HEK293T (cell line): ENCODE measurements around the gene CHD6.

Source experiments
- CTCF ChIA-PET: fragments of 350-600 bp; formaldehyde crosslinking; extraction: SDS; loops from one replicate; lab custom pipeline; 2021; ENCODE audit warnings: antibody characterized with exemption, inconsistent platforms; lab: Yijun Ruan, JAX
- POLR2A ChIA-PET: fragments of 350-600 bp; formaldehyde crosslinking; extraction: SDS; loops from one replicate; lab custom pipeline; 2020; ENCODE audit warnings: antibody characterized with exemption, inconsistent platforms; lab: Yijun Ruan, JAX
- DNase-seq: peaks from one replicate; pipeline ENCODE4 v3.0.0; 2012; ENCODE audit warnings: mixed read lengths; ENCODE audit errors: extremely low spot score
- ARNT ChIP-seq: fragments of 450-650 bp; IDR thresholded peaks from 2 replicates; pipeline ENCODE4 v1.6.1; 2017; ENCODE audit warnings: mild to moderate bottlenecking
- BHLHE40 ChIP-seq: fragments of 450-650 bp; IDR thresholded peaks from 2 replicates; pipeline ENCODE4 v1.6.1; 2016; ENCODE audit warnings: mild to moderate bottlenecking, moderate library complexity, borderline replicate concordance
- CTBP1 ChIP-seq: fragments of 450-650 bp; IDR thresholded peaks from 2 replicates; pipeline ENCODE4 v1.6.1; 2016; ENCODE audit warnings: borderline replicate concordance
- ELF4 ChIP-seq: fragments of 450-650 bp; IDR thresholded peaks from 2 replicates; pipeline ENCODE4 v1.6.1; 2017; ENCODE audit warnings: antibody characterized with exemption
- FOXA1 ChIP-seq: fragments of 450-650 bp; IDR thresholded peaks from 2 replicates; pipeline ENCODE4 v1.6.1; 2016; ENCODE audit warnings: mild to moderate bottlenecking
- FOXK2 ChIP-seq: fragments of 450-650 bp; IDR thresholded peaks from 2 replicates; pipeline ENCODE4 v1.6.1; 2016; ENCODE audit warnings: mild to moderate bottlenecking
- FOXM1 ChIP-seq: fragments of 450-650 bp; IDR thresholded peaks from 2 replicates; pipeline ENCODE4 v1.6.1; 2017; ENCODE audit warnings: mild to moderate bottlenecking, borderline replicate concordance
- HDGF ChIP-seq: fragments of 450-650 bp; IDR thresholded peaks from 2 replicates; pipeline ENCODE4 v1.6.1; 2017; ENCODE audit warnings: antibody characterized with exemption, borderline replicate concordance
- L3MBTL2 ChIP-seq: fragments of 450-650 bp; conservative IDR thresholded peaks from 2 replicates; pipeline ENCODE4 v1.6.1; 2016; ENCODE audit warnings: mild to moderate bottlenecking
- LEF1 ChIP-seq: fragments of 450-650 bp; IDR thresholded peaks from 2 replicates; pipeline ENCODE4 v1.6.1; 2017; ENCODE audit warnings: mild to moderate bottlenecking, borderline replicate concordance
- NFRKB ChIP-seq: fragments of 450-650 bp; IDR thresholded peaks from 2 replicates; pipeline ENCODE4 v1.6.1; 2016; ENCODE audit warnings: mild to moderate bottlenecking, moderate library complexity
- SP1 ChIP-seq: fragments of 450-650 bp; IDR thresholded peaks from 2 replicates; pipeline ENCODE4 v1.6.1; 2017
- SUZ12 ChIP-seq: fragments of 450-650 bp; IDR thresholded peaks from 2 replicates; pipeline ENCODE4 v1.6.1; 2016; ENCODE audit warnings: mild to moderate bottlenecking
- TARDBP ChIP-seq: fragments of 450-650 bp; IDR thresholded peaks from 2 replicates; pipeline ENCODE4 v1.6.1; 2016
- ZNF384 ChIP-seq: fragments of 450-650 bp; IDR thresholded peaks from 2 replicates; pipeline ENCODE4 v1.6.1; 2016
- TF ChIP-seq, protein P1 (sequence below): fragments of 450-650 bp; IDR thresholded peaks from 2 replicates; pipeline ENCODE4 v1.6.1; 2016

CHD6 gene

DNA sequence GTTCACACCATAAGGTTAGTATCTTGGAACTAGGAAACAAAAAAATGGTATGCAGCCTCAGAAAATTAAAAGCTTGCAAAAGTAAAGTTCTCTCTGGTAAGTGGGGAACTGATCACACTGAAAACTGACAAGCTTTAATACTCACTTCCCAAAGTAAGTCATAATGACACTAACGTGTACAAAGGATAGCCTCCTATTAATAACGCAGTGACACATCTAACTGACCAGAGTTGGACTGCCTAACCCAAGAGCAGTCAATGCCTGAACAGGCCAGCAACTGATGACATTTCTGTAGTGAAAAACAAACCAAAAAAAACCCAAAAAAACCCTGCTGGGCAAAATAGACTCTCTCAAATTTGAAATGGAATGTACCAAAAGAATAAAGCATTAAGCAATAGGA is 30.7 kb downstream of the CHD6 start:
- TF ChIP-seq CTBP1 (no peak), ELF4 (no peak), ZNF384 (no peak), BHLHE40 (no peak), ARNT (no peak)
- DNase-seq: no peak
- CTCF ChIA-PET: no interaction called here
- POLR2A ChIA-PET: no interaction called here

DNA sequence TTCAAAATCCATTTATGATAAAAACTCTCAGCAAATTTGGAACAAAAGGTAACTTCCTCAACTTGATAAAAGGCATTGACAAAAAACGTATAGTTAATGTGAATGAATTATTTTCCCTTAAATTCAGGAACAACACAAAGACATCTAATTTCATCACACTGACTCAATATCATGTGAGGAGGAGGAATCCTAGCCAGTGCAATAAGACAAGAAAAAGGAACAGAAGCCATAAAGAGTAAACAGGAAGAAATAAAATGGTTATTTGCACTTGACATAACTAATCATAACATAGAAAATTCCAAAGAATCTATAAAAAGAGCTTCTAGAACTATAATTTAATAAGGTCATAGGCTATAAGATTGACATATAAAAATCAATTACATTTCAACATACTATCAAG is 31.4 kb downstream of the CHD6 start:
- TF ChIP-seq CTBP1: no peak
- no peak for TF ChIP-seq HDGF
- TF ChIP-seq ARNT: no peak
- no peak for TF ChIP-seq SP1
- POLR2A ChIA-PET: no interaction called here
- CTCF ChIA-PET: no interaction called here
- DNase-seq: no peak

DNA sequence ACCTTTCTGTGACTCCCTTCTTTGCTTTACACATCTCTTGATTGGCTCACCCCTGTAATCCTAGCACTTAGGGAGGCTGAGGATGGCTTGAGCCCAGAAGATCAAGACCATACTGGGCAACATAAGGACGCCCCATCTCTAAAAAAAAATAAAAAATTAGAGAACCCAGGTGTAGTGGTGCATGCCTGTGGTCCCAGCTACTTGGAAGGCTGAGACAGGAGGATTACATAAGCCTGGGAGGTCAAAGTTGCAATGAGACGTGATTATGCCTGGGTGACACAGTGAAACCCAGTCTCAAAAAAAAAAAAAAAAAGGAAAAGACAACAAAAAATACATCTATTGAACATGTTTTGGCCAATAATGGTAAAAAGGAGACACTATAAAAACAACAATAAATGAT is 37.8 kb downstream of the CHD6 start:
- ChIA-PET CTCF (interaction anchor here (0.6 kb wide), 1 partner anchor 31 kb away, joined by 3 read pairs; no protein-coding TSS in a partner anchor), POLR2A (interaction anchor here (1.2 kb wide), 1 partner anchor 38 kb away, joined by 3 read pairs; the partner anchor contains the start of gene CHD6)
- TF ChIP-seq TARDBP: no peak
- no peak for TF ChIP-seq ELF4
- TF ChIP-seq NFRKB: no peak
- no peak for TF ChIP-seq BHLHE40
- TF ChIP-seq CTBP1: no peak
- TF ChIP-seq SUZ12: no peak
- TF ChIP-seq, protein P1, sequence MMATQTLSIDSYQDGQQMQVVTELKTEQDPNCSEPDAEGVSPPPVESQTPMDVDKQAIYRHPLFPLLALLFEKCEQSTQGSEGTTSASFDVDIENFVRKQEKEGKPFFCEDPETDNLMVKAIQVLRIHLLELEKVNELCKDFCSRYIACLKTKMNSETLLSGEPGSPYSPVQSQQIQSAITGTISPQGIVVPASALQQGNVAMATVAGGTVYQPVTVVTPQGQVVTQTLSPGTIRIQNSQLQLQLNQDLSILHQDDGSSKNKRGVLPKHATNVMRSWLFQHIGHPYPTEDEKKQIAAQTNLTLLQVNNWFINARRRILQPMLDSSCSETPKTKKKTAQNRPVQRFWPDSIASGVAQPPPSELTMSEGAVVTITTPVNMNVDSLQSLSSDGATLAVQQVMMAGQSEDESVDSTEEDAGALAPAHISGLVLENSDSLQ: no peak
- no peak for TF ChIP-seq FOXA1
- TF ChIP-seq SP1: no peak
- no peak for TF ChIP-seq ARNT
- no peak for DNase-seq

DNA sequence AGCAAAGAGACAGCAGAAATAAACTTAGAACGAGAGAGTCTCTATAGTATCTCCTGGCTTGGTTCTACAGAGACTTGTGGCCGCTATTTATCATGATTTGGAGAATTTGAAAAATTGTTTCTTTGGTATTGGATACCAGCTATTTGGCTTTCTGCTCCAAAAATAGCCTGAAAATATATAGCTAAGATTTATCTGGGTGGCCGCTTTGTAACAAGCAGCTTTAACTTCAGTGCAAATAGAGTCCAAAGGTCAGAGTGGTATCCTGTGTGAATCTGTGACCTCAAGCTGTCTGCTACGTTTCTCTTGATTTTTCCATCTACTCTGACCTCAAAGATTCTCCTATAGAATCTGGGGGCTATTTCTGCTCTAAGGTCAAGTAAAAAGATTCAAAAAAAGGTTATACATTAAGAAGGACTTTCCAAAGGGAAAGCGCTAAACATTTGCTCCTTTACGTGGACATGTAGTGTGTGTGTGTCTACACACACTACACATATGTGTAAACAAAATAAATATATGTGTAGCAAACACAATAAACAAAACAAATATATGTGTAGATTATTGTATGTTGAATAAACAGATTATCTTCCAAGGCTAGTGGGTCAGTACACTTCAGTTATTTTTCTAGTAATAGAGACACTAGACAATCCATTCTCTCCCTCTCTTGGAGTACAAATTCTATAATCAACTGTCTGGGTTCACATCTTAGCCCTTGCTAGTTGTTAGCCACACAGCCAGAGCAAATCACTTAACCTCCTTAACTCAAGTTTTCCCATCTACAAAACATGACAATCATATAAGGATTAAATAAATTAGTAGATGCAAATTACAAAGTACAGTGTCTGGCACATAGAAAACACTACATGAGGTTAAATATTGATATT is 40.8 kb downstream of the CHD6 start:
- no peak for DNase-seq
- ChIA-PET CTCF (no interaction called here), POLR2A (no interaction called here)
- no peak for TF ChIP-seq HDGF
- no peak for TF ChIP-seq FOXK2
- no peak for TF ChIP-seq L3MBTL2
- no peak for TF ChIP-seq ZNF384
- TF ChIP-seq NFRKB: no peak
- TF ChIP-seq BHLHE40: no peak
- TF ChIP-seq LEF1: no peak
- no peak for TF ChIP-seq CTBP1

DNA sequence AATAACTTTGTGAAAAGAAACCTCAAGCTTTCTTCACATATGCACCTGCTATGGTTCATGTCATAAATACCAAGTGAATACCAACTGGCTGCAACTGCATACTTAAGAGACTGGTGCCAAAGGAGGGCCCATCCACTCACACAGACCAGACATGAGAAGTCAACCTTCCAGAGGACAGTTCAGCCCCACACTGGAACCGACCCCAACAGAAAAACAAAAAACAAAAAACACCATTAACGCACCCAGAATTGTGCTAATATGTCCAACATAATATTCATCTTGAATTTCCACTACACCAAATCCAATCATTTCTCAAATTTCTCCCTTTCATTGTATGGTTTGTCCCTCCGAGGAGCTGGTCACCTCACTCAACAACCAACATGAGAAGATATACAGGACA is 42.8 kb downstream of the CHD6 start:
- CTCF ChIA-PET: no interaction called here
- TF ChIP-seq ELF4 (no peak), ARNT (no peak), HDGF (no peak), FOXK2 (no peak), FOXM1 (no peak), SUZ12 (no peak), NFRKB (no peak), BHLHE40 (no peak), LEF1 (no peak), TARDBP (no peak), ZNF384 (no peak), FOXA1 (no peak), L3MBTL2 (no peak), CTBP1 (no peak), SP1 (no peak)
- TF ChIP-seq, protein P1: no peak
- POLR2A ChIA-PET: no interaction called here
- DNase-seq: no peak

DNA sequence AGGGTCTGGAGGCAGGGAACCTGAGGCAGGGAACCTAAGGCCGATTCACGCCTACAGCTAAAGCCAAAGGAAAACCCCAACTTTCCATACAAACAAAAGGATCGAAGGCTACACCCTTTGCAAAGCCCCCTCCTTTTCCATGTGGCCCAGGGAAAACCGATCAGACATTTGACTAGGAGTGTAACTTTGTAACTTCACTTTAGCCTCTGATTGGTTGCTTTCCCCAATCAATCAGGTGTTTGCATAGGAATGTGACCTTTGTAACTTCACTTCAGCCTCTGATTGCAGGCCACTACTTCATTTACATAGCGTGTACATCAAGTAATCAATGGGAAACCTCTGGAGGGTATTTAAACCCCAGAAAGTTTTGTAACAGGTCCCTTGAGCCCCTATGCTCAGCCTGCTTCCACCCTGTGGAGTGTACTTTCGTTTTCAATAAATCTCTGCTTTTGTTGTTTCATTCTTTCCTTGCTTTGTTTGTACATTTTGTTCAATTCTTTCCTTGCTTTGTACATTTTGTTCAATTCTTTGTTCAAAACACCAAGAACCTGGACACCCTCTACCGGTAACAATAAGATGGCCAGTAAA is 43.3 kb downstream of the CHD6 start:
- DNase-seq: no peak
- POLR2A ChIA-PET: interaction anchor here (1.0 kb wide), 1 partner anchor 43 kb away, joined by 3 read pairs; the partner anchor contains the start of gene CHD6
- TF ChIP-seq NFRKB: no peak
- TF ChIP-seq L3MBTL2: no peak
- TF ChIP-seq TARDBP: no peak
- TF ChIP-seq CTBP1: no peak
- no peak for TF ChIP-seq SP1
- no peak for TF ChIP-seq LEF1
- no peak for TF ChIP-seq FOXA1
- no peak for TF ChIP-seq BHLHE40
- no peak for TF ChIP-seq ZNF384
- TF ChIP-seq SUZ12: no peak
- TF ChIP-seq FOXM1: no peak
- TF ChIP-seq FOXK2: no peak
- TF ChIP-seq HDGF: no peak
- CTCF ChIA-PET: interaction anchor here (1.2 kb wide), 1 partner anchor 41 kb away, joined by 3 read pairs; no protein-coding TSS in a partner anchor
